B cell (primary cell): ENCODE data around the gene NADK2. TPM values are rescaled to one million over a fixed set of nuclear protein-coding genes. Genes with fewer than 3 reads are reported as not detected.
"Not testable (repeated sequence)": the region's sequence is repeated elsewhere in the genome, so short reads cannot be mapped to it uniquely, and the experiment has no call there.

Source experiments
- ATAC-seq: fragments of 200-7000 bp; cut with Tn5 transposase; one replicate; pipeline ENCODE4 v1.10.0; 2021; ENCODE audit warnings: low read depth, mild to moderate bottlenecking, moderate number of reproducible peaks, moderate library complexity
- CTCF ChIA-PET: fragments of 350-600 bp; sonication (Branson Sonifier 250); formaldehyde crosslinking; loops from one replicate; lab custom pipeline; 2021; ENCODE audit warnings: antibody characterized with exemption, inconsistent platforms; lab: Charles Lee
- POLR2A ChIA-PET: fragments of 350-600 bp; sonication (Branson Sonifier 250); formaldehyde crosslinking; loops from one replicate; lab custom pipeline; 2021; ENCODE audit warnings: antibody characterized with exemption; lab: Charles Lee
- DNase-seq: peaks from one replicate; pipeline ENCODE4 v3.0.0; 2013
- H2AFZ ChIP-seq: 2 replicates; pipeline ENCODE4 v1.6.1; 2012; ENCODE audit warnings: mild to moderate bottlenecking, low read depth, low read length; ENCODE audit not compliant: insufficient read depth, poor library complexity, severe bottlenecking
- H3K27ac ChIP-seq, 2 donors: 1 replicate in 1 of 2; 2 replicates in 1 of 2; pipeline ENCODE4 v1.5.1; 2012 to 2013; ENCODE audit warnings: low read length in 2 of 2, mild to moderate bottlenecking in 2 of 2, moderate library complexity in 1 of 2
- H3K27me3 ChIP-seq, 4 experiments: fragments of 200-600 bp in 1 of 4; sonication (generic) in 1 of 4; replicated peaks in 1 of 4; 1 replicate in 2 of 4; 2 replicates in 2 of 4; pipeline versions ENCODE4 v1.6.1 to v1.7.0; 2013 to 2016; ENCODE audit warnings: low read length in 3 of 4, mild to moderate bottlenecking in 2 of 4, mixed read lengths in 1 of 4, moderate library complexity in 1 of 4; ENCODE audit not compliant: insufficient read depth in 4 of 4, control insufficient read depth in 3 of 4; ENCODE audit errors: control extremely low read depth in 1 of 4
- H3K36me3 ChIP-seq, 2 experiments: replicated peaks in 1 of 2; 1 replicate in 1 of 2; 2 replicates in 1 of 2; pipeline versions ENCODE4 v1.6.1 to v1.7.1; 2013; ENCODE audit warnings: low read length in 1 of 2; ENCODE audit not compliant: insufficient read depth in 2 of 2, control insufficient read depth in 1 of 2; ENCODE audit errors: control extremely low read depth in 1 of 2, extremely low read depth in 1 of 2
- H3K4me1 ChIP-seq, 2 donors: fragments of 200-600 bp in 1 of 2; sonication (generic) in 1 of 2; 1 replicate in 1 of 2; 2 replicates in 1 of 2; pipeline versions ENCODE4 v1.5.1 to v1.6.1; 2013 to 2017; ENCODE audit warnings: low read length in 2 of 2; ENCODE audit not compliant: control insufficient read depth in 2 of 2, insufficient read depth in 2 of 2
- H3K4me2 ChIP-seq: replicated peaks from 2 replicates; pipeline ENCODE3; 2012; ENCODE audit warnings: mild to moderate bottlenecking, low read depth, low read length; ENCODE audit not compliant: poor library complexity, severe bottlenecking
- H3K4me3 ChIP-seq, 5 experiments: fragments of 200-600 bp in 1 of 5; sonication (generic) in 1 of 5; 1 replicate in 3 of 5; 2 replicates in 2 of 5; pipeline versions ENCODE4 v1.5.1 to v1.7.0; 2011 to 2016; ENCODE audit warnings: low read length in 4 of 5, mild to moderate bottlenecking in 4 of 5, low read depth in 2 of 5, control low read depth in 1 of 5, moderate library complexity in 1 of 5; ENCODE audit not compliant: insufficient read depth in 1 of 5; ENCODE audit errors: control extremely low read depth in 1 of 5, extremely low read depth in 1 of 5
- H3K79me2 ChIP-seq: fragments of 200-600 bp; sonication (generic); one replicate; pipeline ENCODE4 v1.6.0; 2016; ENCODE audit warnings: low read length; ENCODE audit not compliant: control insufficient read depth, insufficient read depth
- H3K9ac ChIP-seq: fragments of 200-600 bp; sonication (generic); 2 replicates; pipeline ENCODE4 v1.6.1; 2017; ENCODE audit warnings: mild to moderate bottlenecking, low read length, moderate library complexity
- H3K9me3 ChIP-seq, 3 donors: one replicate each; pipeline versions ENCODE4 v1.6.1 to v1.7.1; 2013; ENCODE audit warnings: low read length in 2 of 3; ENCODE audit not compliant: control insufficient read depth in 2 of 3, insufficient read depth in 1 of 3; ENCODE audit errors: control extremely low read depth in 1 of 3
- H4K20me1 ChIP-seq: 2 replicates; pipeline ENCODE4 v1.6.0; 2012; ENCODE audit warnings: mild to moderate bottlenecking, low read length; ENCODE audit not compliant: insufficient read depth, control insufficient read depth, poor library complexity, severe bottlenecking
- H3K27ac Mint-ChIP-seq: one replicate; pipeline ENCODE4 v1.8.0; 2021; ENCODE audit warnings: mixed read lengths
- H3K27me3 Mint-ChIP-seq: one replicate; pipeline ENCODE4 v1.8.0; 2021; ENCODE audit warnings: mixed read lengths
- H3K4me1 Mint-ChIP-seq: one replicate; pipeline ENCODE4 v1.8.0; 2021; ENCODE audit warnings: mixed read lengths
- H3K4me3 Mint-ChIP-seq: one replicate; pipeline ENCODE4 v1.8.0; 2021; ENCODE audit warnings: mixed read lengths
- H3K9me3 Mint-ChIP-seq: one replicate; pipeline ENCODE4 v1.8.0; 2022; ENCODE audit warnings: mixed read lengths; ENCODE audit not compliant: insufficient read depth
- CTCF ChIP-seq: fragments of 200-600 bp; IDR thresholded peaks from one replicate; pipeline ENCODE4 v1.8.0; 2022; ENCODE audit warnings: antibody characterized with exemption, mild to moderate bottlenecking
- EZH2 ChIP-seq: IDR thresholded peaks from 2 replicates; pipeline ENCODE4 v1.6.1; 2012; ENCODE audit warnings: borderline replicate concordance, low read depth, mild to moderate bottlenecking, moderate library complexity, low read length; ENCODE audit not compliant: insufficient read depth, poor library complexity, severe bottlenecking
- WGBS: methylation state at CpG from one replicate; pipeline ENCODE4 v1.1.5; 2013; ENCODE audit warnings: missing lambda C conversion rate; ENCODE audit not compliant: insufficient coverage; 5-methylcytosine and 5-hydroxymethylcytosine counted together
- intact Hi-C: fragments of 100-400 bp; cut with micrococcal nuclease; formaldehyde crosslinking; loops from one replicate; pipeline ENCODE4 v1.10.0; 2022
- polyA plus RNA-seq: library from polyadenylated mRNA; depleted of rRNA; stranded (reverse); fragments of >200 nt; gene quantifications from 2 replicates; pipeline ENCODE4 v1.2.3, GENCODE V29; 2012
- total RNA-seq, 2 donors: library from RNA; stranded (reverse); fragments of 120-200 nt in 1 of 2; gene quantifications; 1 replicate in 1 of 2; 2 replicates in 1 of 2; pipeline versions ENCODE4 v1.2.3 to v1.2.4, GENCODE V29; 2013 to 2022

The NADK2 gene
- total and polyA plus RNA-seq, 2 donors (not counting 1 experiment from before 2014, with no cell fraction given) = 3.3 to 18.6 TPM

- ChIA-PET CTCF (no interaction called here), POLR2A (no interaction called here)
- Mint-ChIP-seq H3K27me3 (peaks cover 3% of the 10 kb centered on the region), H3K4me1 (no peaks in the 10 kb centered on the region), H3K27ac (no peak overlapping the region), H3K4me3 (no peak overlapping the region), H3K9me3 (no peaks in the 10 kb centered on the region)
- Histone ChIP-seq H3K9ac (no peak overlapping the region), H3K9me3 (no peaks in the 10 kb centered on the region), H3K79me2 (no peaks in the 10 kb centered on the region), H3K27ac (no peak overlapping the region), H3K4me3 (no peak overlapping the region), H2AFZ (no peak overlapping the region), H4K20me1 (no peaks in the 10 kb centered on the region), H3K36me3 (no peaks in the 10 kb centered on the region), H3K4me1 (no peaks in the 10 kb centered on the region), H3K4me2 (no peak overlapping the region), H3K27me3 (no peaks in the 10 kb centered on the region)
- TF ChIP-seq CTCF = no peak
- no peak for TF ChIP-seq EZH2
- ATAC-seq (no peak), DNase-seq (no peak)
- no CpG with 5 or more reads among the region's 2 CpGs for WGBS
- intact Hi-C loops = no loop called here
These were observed 44.3 kb upstream of the NADK2 start for GRCh38 chr5:36285837-36286615.

GRCh38 chr5:36283775-36284174 lies 42.0 kb upstream of the NADK2 start:
- ATAC-seq, H3K4me3 Mint-ChIP-seq, CTCF ChIA-PET, H3K27me3 Mint-ChIP-seq, H3K4me3 ChIP-seq, intact Hi-C loops, H3K4me1 Mint-ChIP-seq, H3K36me3 ChIP-seq, H3K9me3 ChIP-seq, H3K4me2 ChIP-seq, H3K27ac ChIP-seq, H3K27ac Mint-ChIP-seq, H4K20me1 ChIP-seq, H3K27me3 ChIP-seq, DNase-seq, H3K9me3 Mint-ChIP-seq, H3K79me2 ChIP-seq, H3K4me1 ChIP-seq, H2AFZ ChIP-seq, H3K9ac ChIP-seq, POLR2A ChIA-PET: not testable (repeated sequence)
- no CpG with 5 or more reads among the region's 3 CpGs for WGBS
